A549 (cell line): ENCODE results near the gene ATF3.

ENCODE experiments used
- BHLHE40 ChIP-seq: IDR thresholded peaks from 2 replicates; pipeline ENCODE4 v1.6.1; 2012; ENCODE audit warnings: low read depth, low read length, inconsistent platforms
- CTCF ChIP-seq: fragments of >200 bp; sonication (Bioruptor Twin); formaldehyde crosslinking; IDR thresholded peaks from 3 replicates; pipeline ENCODE4 v1.5.1; 2016
- HOXA7 ChIP-seq: fragments of 250-450 bp; sonication (Bioruptor Pico); IDR thresholded peaks from 2 replicates; pipeline ENCODE4 v1.5.0; 2020; ENCODE audit warnings: mild to moderate bottlenecking, moderate library complexity
- HOXB13 ChIP-seq: fragments of 250-450 bp; sonication (Bioruptor Pico); IDR thresholded peaks from 2 replicates; pipeline ENCODE4 v1.5.0; 2020; ENCODE audit warnings: low read depth, mild to moderate bottlenecking, moderate library complexity
- JUN ChIP-seq, 2 experiments: fragments of >200 bp; sonication (Bioruptor Twin); formaldehyde crosslinking; IDR thresholded peaks; 2 replicates in 1 of 2; 3 replicates in 1 of 2; pipeline ENCODE4 v1.6.1; 2016 to 2017
- JUNB ChIP-seq: fragments of >200 bp; sonication (Bioruptor Twin); formaldehyde crosslinking; IDR thresholded peaks from 2 replicates; pipeline ENCODE4 v1.6.1; 2016
- KDM1A ChIP-seq: fragments of 200-600 bp; sonication (generic); IDR thresholded peaks from 2 replicates; pipeline ENCODE4 v1.6.1; 2016; ENCODE audit warnings: low read depth, mild to moderate bottlenecking
- MAX ChIP-seq: IDR thresholded peaks from 2 replicates; pipeline ENCODE4 v1.6.1; 2012
- POLR2A ChIP-seq: IDR thresholded peaks from 2 replicates; pipeline ENCODE4 v1.6.1; 2012; ENCODE audit warnings: mild to moderate bottlenecking, low read length
- RNF2 ChIP-seq: fragments of 200-600 bp; sonication (generic); IDR thresholded peaks from 2 replicates; pipeline ENCODE4 v1.6.1; 2016; ENCODE audit warnings: low read depth, mild to moderate bottlenecking, antibody characterized with exemption, moderate library complexity, borderline replicate concordance
- ZC3H11A ChIP-seq: fragments of 450-650 bp; IDR thresholded peaks from 2 replicates; pipeline ENCODE4 v1.6.1; 2014; ENCODE audit warnings: antibody characterized with exemption, mild to moderate bottlenecking

GRCh38 chr1:212640223-212640878 is 31.8 kb downstream of the ATF3 start:
- TF ChIP-seq CTCF (no peak), MAX (no peak), HOXA7 (no peak), RNF2 (no peak), POLR2A (no peak), ZC3H11A (no peak), JUN (IDR thresholded peaks at IDR 0.05) (no peak), JUNB (no peak), KDM1A (no peak), BHLHE40 (no peak), HOXB13 (no peak)
